RWPE2 (cell line): ENCODE results near the gene NKX1-1.

Experiments
- ATAC-seq: fragments of 200-7000 bp; cut with Tn5 transposase; 3 replicates; pipeline ENCODE4 v1.9.1; 2021; ENCODE audit warnings: low read depth
- DNase-seq: peaks from one replicate; pipeline ENCODE4 v3.0.0-alpha.2; 2020; ENCODE audit warnings: low spot score
- H3K27ac ChIP-seq: fragments of 450-650 bp; 2 replicates; pipeline ENCODE4 v1.5.1; 2017; ENCODE audit warnings: mild to moderate bottlenecking; ENCODE audit not compliant: poor library complexity, severe bottlenecking
- H3K27me3 ChIP-seq: fragments of 250-450 bp; sonication (Bioruptor Pico); 2 replicates; pipeline ENCODE4 v1.5.1; 2021; ENCODE audit warnings: mild to moderate bottlenecking, moderate library complexity; ENCODE audit not compliant: insufficient read depth, poor library complexity, severe bottlenecking
- H3K36me3 ChIP-seq: fragments of 250-450 bp; sonication (Bioruptor Pico); 2 replicates; pipeline ENCODE4 v1.5.1; 2020; ENCODE audit warnings: low read depth, mild to moderate bottlenecking, moderate library complexity
- H3K4me1 ChIP-seq: fragments of 250-450 bp; sonication (Bioruptor Pico); 2 replicates; pipeline ENCODE4 v1.5.1; 2021; ENCODE audit warnings: mild to moderate bottlenecking, moderate library complexity; ENCODE audit not compliant: insufficient read depth, poor library complexity, severe bottlenecking
- H3K4me3 ChIP-seq: fragments of 250-450 bp; sonication (Bioruptor Pico); 2 replicates; pipeline ENCODE4 v1.5.1; 2021; ENCODE audit warnings: mild to moderate bottlenecking, moderate library complexity; ENCODE audit not compliant: severe bottlenecking
- H3K9me3 ChIP-seq: fragments of 250-450 bp; sonication (Bioruptor Pico); 2 replicates; pipeline ENCODE4 v1.5.1; 2021; ENCODE audit warnings: mild to moderate bottlenecking, moderate library complexity; ENCODE audit not compliant: severe bottlenecking
- CTCF ChIP-seq: fragments of 450-650 bp; IDR thresholded peaks from one replicate; pipeline ENCODE4 v1.5.1; 2017; ENCODE audit warnings: mild to moderate bottlenecking, moderate library complexity; ENCODE audit not compliant: poor library complexity, severe bottlenecking

NKX1-1 gene

GRCh38 chr4:1377606-1378261 is 28.5 kb downstream of the NKX1-1 start:
- H3K27ac ChIP-seq: no peak overlapping the region
- ATAC-seq (no peak), DNase-seq (peak; percentile 57)
- H3K9me3 ChIP-seq: no peaks in the 10 kb centered on the region
- no peaks in the 10 kb centered on the region for H3K27me3 ChIP-seq
- TF ChIP-seq CTCF: no peak
- H3K36me3 ChIP-seq: 0 out of 2 replicates have a peak, but pooled peaks cover 4% of the 10 kb centered on the region
- H3K4me1 ChIP-seq: no peaks in the 10 kb centered on the region
- no peak overlapping the region for H3K4me3 ChIP-seq

- no peak for ATAC-seq
- no peak for TF ChIP-seq CTCF
These were observed 29.2 kb downstream of the NKX1-1 start for GRCh38 chr4:1376841-1377605.

GRCh38 chr4:1376391-1376840 is 29.8 kb downstream of the NKX1-1 start:
- H3K36me3 ChIP-seq: peaks cover 8% of the 10 kb centered on the region

More at GRCh38 chr4:1376841-1377605, 29.2 kb downstream of the NKX1-1 start:
- H3K36me3 ChIP-seq: peaks cover 7% of the 10 kb centered on the region
- H3K9me3 ChIP-seq: no peaks in the 10 kb centered on the region
- peak; percentile 64 for DNase-seq
- H3K27me3 ChIP-seq: no peaks in the 10 kb centered on the region
- H3K4me1 ChIP-seq: no peaks in the 10 kb centered on the region
- H3K27ac ChIP-seq: no peak overlapping the region
- H3K4me3 ChIP-seq: no peak overlapping the region

GRCh38 chr4:1375761-1376322 is 30.4 kb downstream of the NKX1-1 start:
- no peak for TF ChIP-seq CTCF
- Histone ChIP-seq H3K9me3 (no peaks in the 10 kb centered on the region), H3K27me3 (no peaks in the 10 kb centered on the region), H3K36me3 (peaks cover 8% of the 10 kb centered on the region), H3K4me1 (no peaks in the 10 kb centered on the region), H3K4me3 (no peak overlapping the region), H3K27ac (no peak overlapping the region)
- ATAC-seq (no peak), DNase-seq (peak; percentile 45)

More at GRCh38 chr4:1376391-1376840, 29.8 kb downstream of the NKX1-1 start:
- Histone ChIP-seq H3K4me1 (no peaks in the 10 kb centered on the region), H3K27ac (no peak overlapping the region), H3K4me3 (no peak overlapping the region), H3K9me3 (no peaks in the 10 kb centered on the region), H3K27me3 (no peaks in the 10 kb centered on the region)
- ATAC-seq: no peak
- no peak for TF ChIP-seq CTCF
- DNase-seq: peak; percentile 61
